ENCODE results near the gene CLSTN2.

DNA sequence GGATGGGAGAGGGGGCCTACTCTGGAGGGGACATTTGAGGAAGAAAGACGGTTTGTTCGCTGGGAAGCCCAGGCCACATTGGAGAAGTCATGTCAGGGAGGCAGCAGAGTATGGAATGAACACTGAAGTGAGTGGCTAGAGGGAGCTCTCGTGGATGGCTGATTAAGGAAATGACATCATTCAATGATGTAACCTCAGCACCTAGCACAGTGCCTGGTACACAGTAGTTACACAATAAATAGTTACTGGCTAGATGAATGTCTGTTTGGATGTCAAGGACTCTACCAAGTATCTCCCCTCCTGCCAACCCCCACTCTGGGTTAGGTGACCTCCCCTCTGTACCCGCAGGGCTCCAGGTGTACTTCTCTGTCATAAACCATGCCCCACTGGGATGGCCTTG is 121.1 kb downstream of the CLSTN2 start:
- TF ChIP-seq EZH2 (IDR thresholded peaks at IDR 0.05; ENCODE audit: low read depth, low read length, severe bottlenecking) (no peak), BACH1 (IDR thresholded peaks at IDR 0.05; ENCODE audit: low read length) (no peak), POLR2A (IDR thresholded peaks at IDR 0.05; ENCODE audit: control extremely low read depth in 1 of 2, low read depth in 2 of 2, low read length in 2 of 2) (no peak)
- TF ChIP-seq, protein P1, sequence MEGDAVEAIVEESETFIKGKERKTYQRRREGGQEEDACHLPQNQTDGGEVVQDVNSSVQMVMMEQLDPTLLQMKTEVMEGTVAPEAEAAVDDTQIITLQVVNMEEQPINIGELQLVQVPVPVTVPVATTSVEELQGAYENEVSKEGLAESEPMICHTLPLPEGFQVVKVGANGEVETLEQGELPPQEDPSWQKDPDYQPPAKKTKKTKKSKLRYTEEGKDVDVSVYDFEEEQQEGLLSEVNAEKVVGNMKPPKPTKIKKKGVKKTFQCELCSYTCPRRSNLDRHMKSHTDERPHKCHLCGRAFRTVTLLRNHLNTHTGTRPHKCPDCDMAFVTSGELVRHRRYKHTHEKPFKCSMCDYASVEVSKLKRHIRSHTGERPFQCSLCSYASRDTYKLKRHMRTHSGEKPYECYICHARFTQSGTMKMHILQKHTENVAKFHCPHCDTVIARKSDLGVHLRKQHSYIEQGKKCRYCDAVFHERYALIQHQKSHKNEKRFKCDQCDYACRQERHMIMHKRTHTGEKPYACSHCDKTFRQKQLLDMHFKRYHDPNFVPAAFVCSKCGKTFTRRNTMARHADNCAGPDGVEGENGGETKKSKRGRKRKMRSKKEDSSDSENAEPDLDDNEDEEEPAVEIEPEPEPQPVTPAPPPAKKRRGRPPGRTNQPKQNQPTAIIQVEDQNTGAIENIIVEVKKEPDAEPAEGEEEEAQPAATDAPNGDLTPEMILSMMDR (IDR thresholded peaks at IDR 0.05; ENCODE audit: control extremely low read depth in 1 of 3, insufficient read depth in 1 of 3, low read depth in 1 of 3, low read length in 3 of 3): no peak

All from H1 (cell line).